ENCODE measurements around the gene PTGR1.

DNA sequence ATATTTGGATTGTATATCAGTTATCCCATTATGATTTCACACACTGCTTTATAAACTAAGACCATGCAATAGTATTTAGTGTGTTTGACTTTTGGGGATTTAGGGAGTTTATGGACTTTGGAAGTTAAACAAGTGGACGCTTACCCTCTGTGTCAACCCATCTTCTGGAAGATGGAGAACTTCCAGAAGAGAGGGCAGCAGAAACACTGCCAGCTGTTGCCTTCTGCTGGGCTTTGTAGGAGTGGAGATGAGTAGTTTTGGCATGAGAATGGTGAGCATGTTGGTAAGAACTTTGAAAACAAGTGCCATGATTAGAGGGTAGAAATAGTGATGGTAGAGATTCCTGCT, 33.9 kb upstream of the PTGR1 start:
- TF ChIP-seq, protein P1, sequence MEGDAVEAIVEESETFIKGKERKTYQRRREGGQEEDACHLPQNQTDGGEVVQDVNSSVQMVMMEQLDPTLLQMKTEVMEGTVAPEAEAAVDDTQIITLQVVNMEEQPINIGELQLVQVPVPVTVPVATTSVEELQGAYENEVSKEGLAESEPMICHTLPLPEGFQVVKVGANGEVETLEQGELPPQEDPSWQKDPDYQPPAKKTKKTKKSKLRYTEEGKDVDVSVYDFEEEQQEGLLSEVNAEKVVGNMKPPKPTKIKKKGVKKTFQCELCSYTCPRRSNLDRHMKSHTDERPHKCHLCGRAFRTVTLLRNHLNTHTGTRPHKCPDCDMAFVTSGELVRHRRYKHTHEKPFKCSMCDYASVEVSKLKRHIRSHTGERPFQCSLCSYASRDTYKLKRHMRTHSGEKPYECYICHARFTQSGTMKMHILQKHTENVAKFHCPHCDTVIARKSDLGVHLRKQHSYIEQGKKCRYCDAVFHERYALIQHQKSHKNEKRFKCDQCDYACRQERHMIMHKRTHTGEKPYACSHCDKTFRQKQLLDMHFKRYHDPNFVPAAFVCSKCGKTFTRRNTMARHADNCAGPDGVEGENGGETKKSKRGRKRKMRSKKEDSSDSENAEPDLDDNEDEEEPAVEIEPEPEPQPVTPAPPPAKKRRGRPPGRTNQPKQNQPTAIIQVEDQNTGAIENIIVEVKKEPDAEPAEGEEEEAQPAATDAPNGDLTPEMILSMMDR (IDR thresholded peaks at IDR 0.05), result no peak
- TF ChIP-seq POLR2A (IDR thresholded peaks at IDR 0.05), result no peak

Data from lower leg skin (tissue), 3 donors.